ENCODE measurements around the gene SRSF1. TPM values are rescaled to one million over a fixed set of nuclear protein-coding genes. Genes with fewer than 3 reads are reported as not detected.

SRSF1 gene
- total and polyA plus RNA-seq, 11 donors, result 48.2 to 129 (median 99.7) TPM

- WGBS, 4 donors, result 55 to 60% (median 57%) methylated on average over 6 of the region's 6 CpGs
- TF ChIP-seq POLR2A (IDR thresholded peaks at IDR 0.05), result no peak
- TF ChIP-seq CTCF (IDR thresholded peaks at IDR 0.05), result no peak
- DNase-seq, result no peak
These were observed 25.8 kb upstream of the SRSF1 start for GRCh38 chr17:58032691-58033415.

GRCh38 chr17:58028578-58028977, 21.5 kb upstream of the SRSF1 start:
- no peaks in the 10 kb centered on the region for H3K36me3 ChIP-seq
- no peak for TF ChIP-seq CTCF (IDR thresholded peaks at IDR 0.05)
- TF ChIP-seq POLR2A (IDR thresholded peaks at IDR 0.05), result no peak
- intact Hi-C loops (cut with DNase I), result no loop called here
- H3K9me3 ChIP-seq, result no peaks in the 10 kb centered on the region
- H3K4me3 ChIP-seq, result no peak overlapping the region
- no peaks in the 10 kb centered on the region for H3K4me1 ChIP-seq
- peaks cover 0 to 8% (median 0%) of the 10 kb centered on the region in 9 donors for H3K27me3 ChIP-seq
- no peak overlapping the region for H3K27ac ChIP-seq
- DNase-seq (no peak), ATAC-seq (no peak)

More at GRCh38 chr17:58032691-58033415, 25.8 kb upstream of the SRSF1 start:
- Histone ChIP-seq H3K27ac (no peak overlapping the region), H3K9me3 (no peaks in the 10 kb centered on the region), H3K36me3 (no peaks in the 10 kb centered on the region), H3K4me3 (no peak overlapping the region), H3K27me3 (peaks cover 0 to 12% (median 0%) of the 10 kb centered on the region in 9 donors), H3K4me1 (no peaks in the 10 kb centered on the region)
- intact Hi-C loops (cut with DNase I), result no loop called here
- ATAC-seq, result no peak

- DNase-seq (no peak), ATAC-seq (no peak)
- no peaks in the 10 kb centered on the region for H3K9me3 ChIP-seq
- H3K4me1 ChIP-seq, result no peaks in the 10 kb centered on the region
- H3K36me3 ChIP-seq, result no peaks in the 10 kb centered on the region
- TF ChIP-seq CTCF (IDR thresholded peaks at IDR 0.05) (no peak), POLR2A (IDR thresholded peaks at IDR 0.05) (no peak)
- H3K27me3 ChIP-seq, result peaks cover 0 to 15% (median 0%) of the 10 kb centered on the region in 9 donors
- no peak overlapping the region for H3K27ac ChIP-seq
- intact Hi-C loops (cut with DNase I), result loop anchor here in 1 of 10 donors (5.0 kb wide), 1 partner anchor 42 kb away; no protein-coding TSS in a partner anchor
- H3K4me3 ChIP-seq, result no peak overlapping the region
- 77 to 89% (median 86%) methylated on average over 9 of the region's 9 CpGs for WGBS, 4 donors
These were observed 13.4 kb upstream of the SRSF1 start for GRCh38 chr17:58020401-58020800.

GRCh38 chr17:58019521-58019920, 12.5 kb upstream of the SRSF1 start:
- intact Hi-C loops (cut with DNase I), result no loop called here
- H3K36me3 ChIP-seq, result no peaks in the 10 kb centered on the region
- peaks cover 0 to 10% (median 0%) of the 10 kb centered on the region in 9 donors for H3K27me3 ChIP-seq
- no peak overlapping the region for H3K4me3 ChIP-seq
- no peaks in the 10 kb centered on the region for H3K4me1 ChIP-seq
- no peak for TF ChIP-seq POLR2A (IDR thresholded peaks at IDR 0.05)
- TF ChIP-seq CTCF (IDR thresholded peaks at IDR 0.05), result no peak
- no peak for DNase-seq
- H3K9me3 ChIP-seq, result no peaks in the 10 kb centered on the region
- H3K27ac ChIP-seq, result no peak overlapping the region
- no peak for ATAC-seq
